Stimulated activated CD8-positive, alpha-beta memory T cell treated with anti-CD3 and anti-CD28 coated beads, Interleukin-15, amount 100 ng/mL, for 4 hours (primary cell): Measurements from ENCODE around the gene PCCB.
"Not testable (repeated sequence)": the region's sequence is repeated elsewhere in the genome, so short reads cannot be mapped to it uniquely, and the experiment has no call there.

Source experiments
- DNase-seq, 2 donors: peaks; one replicate each; pipeline ENCODE4 v3.0.0-alpha.2; 2020; ENCODE audit warnings: low read depth in 2 of 2

The PCCB gene

DNA sequence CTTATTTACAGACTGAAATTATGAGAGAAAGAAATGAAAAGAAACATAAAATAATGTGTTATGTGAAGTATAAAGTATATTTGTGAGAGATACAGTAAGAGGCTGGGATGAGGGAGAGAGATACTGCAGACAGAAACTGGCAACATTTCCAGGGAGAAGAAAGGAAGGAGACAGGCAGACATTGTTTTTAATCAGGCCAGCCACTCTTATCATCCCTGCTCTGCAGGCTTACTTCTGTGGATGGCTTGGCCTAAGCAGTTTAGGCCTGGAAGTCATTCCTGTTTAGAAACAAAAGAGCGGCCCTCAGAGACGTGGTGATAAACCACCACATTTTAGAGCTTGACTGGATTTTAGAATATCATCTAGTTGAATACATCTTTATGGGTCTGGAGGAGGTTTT lies 12.4 kb downstream of the PCCB start:
- DNase-seq = no peak

DNA sequence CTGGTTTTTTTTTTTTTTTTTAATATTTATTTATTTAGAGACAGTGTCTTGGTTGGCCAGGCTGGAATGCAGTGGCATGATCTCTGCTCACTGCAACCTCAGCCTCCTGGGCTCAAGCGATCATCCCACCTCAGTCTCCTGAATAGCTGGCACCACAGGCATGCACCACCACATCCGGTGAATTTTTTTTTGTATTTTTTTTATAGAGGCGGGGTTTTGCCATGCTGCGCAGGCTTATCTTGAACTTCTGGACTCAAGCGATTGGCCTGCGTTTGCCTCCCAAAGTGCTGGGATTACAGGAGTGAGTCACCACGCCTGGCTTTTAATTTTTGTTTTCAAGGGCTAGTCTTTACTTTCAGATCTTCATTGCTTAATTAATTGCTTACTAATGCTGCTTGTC lies 13.1 kb downstream of the PCCB start:
- DNase-seq = no peak

DNA sequence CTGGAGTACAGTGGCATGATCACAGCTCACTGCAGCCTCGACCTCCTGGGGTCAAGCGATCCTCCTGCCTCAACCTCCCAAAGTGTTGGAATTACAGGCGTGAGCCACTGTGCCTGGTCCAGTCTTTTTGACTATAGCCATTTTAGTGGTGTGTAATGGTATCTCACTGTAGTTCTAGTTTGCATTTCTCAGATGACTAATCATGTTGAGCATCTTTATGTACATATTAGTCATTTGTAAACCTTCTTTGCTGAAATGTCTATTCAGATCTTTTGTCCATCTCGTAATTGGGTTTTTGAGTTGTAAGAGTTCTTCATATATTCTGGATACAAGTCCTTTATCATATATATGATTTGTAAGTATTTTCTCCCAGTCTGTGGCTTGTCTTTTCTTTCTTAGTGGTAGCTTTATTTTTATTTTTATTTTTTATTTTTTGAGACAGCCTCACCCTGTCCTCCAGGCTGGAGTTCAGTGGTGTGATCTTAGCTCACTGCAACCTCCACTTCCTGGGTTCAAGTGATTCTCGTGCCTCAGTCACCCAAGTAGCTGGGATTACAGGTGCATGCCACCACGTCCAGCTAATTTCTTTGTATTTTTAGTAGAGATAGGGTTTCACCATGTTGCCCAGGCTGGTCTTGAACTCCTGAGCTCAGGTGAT lies 16.5 kb downstream of the PCCB start:
- DNase-seq = not testable (repeated sequence)

DNA sequence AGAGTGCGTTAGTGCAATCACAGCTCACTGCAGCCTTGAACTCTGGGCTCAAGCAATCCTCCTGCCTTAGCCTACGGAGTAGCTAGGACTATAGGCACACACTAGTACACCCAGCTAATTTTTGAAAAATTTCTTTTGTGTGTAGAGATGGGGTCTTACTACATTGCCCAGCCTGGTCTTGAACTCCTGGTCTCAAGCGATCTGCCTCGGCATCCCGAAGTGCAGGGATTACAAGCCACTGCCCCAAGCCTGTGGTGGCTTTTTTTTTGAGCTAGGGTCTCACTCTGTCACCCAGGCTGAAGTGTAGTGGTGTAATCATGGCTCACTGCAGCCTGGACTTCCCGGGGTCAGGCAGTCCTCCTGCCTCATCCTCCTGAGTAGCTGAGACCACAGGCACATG lies 17.1 kb downstream of the PCCB start:
- no peak for DNase-seq

DNA sequence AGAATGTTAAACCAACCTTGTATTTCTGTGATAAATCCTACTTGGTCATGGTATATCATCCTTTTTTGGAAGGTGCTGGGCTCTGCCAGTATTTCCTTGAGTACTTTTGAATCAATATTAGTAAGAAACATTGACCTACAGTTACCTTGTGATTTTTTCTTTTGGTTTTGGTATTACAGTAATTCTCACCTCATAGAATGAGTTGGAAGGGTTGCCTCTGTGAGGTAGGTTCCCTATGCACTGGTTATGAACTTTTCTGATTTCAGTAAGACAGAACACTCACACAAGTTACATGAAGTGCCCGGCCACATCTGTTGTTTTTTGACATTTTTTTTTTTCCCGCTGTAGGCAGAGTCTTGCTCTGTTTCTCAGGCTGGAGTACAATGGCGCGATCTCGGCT lies 20.0 kb downstream of the PCCB start:
- DNase-seq = no peak

DNA sequence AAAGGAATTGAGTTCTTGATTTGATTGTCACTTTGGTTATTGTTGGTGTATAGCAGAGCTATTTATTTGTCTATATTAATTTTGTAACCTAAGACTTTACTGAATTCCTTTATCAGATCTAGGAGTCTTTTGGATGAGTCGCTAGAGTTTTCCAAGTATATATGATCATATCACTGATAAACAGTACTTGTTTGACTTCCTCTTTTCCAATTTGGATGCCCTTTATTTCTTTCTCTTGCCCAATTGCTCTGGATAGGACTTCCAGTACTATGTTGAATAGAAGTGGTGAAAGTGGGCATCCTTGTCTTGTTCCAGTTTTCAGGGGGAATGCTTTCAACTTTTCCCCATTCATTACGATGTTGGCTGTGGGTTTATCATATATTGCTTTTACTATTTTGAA lies 21.5 kb downstream of the PCCB start:
- DNase-seq = not testable (repeated sequence)

DNA sequence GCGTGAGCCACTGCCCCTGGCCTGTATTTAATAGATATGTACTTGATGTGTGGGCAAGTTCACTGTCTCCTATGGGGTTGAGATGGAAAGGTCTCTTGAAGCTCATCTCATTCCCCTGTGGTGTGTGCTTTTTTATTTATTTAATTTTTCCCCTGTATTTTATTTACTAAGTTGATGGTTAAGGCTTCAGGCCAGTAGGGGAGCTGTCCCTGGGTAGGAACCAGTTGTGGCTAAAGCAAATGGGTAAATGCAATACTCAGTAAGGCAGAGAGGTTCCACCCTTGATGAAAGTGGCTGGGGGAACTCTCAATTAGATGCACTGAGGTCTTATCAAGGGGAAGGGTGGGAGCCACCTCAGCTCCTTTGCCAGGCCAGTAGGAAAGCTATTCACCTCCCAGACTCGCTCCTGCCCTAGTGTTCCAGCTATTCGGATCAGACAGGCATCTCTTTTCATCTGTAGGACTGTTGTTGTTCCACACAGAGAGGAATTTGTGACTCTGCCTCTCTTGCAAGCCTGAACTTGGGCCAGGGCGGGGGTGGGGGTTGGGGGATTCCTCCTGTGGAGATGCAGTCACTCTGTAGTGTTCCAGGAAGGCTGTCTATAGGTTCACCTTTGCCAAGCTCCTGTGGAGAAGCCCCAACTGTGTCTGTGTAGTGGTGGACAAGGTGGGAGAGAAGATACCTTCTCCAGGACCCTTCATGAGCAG lies 26.1 kb downstream of the PCCB start:
- DNase-seq = no peak

DNA sequence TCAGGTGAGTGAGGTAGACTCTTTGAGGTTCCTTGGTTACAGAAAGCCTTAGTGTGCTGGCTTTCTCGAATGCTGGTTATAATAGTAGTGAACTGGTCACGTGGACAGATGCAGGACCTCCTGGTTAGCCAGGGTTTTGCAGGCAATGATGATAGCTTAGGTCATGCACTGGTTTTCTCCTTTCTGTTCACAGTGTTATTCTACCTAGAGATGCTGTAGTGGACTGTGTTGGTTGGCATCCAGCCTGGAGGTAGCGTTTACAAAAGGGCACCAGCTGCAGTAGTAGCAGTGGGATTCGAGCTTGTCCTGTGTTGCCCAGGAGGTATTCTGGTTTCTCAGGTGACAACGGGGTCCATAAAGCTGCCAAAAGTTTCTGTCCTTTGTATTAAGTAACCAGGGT lies 27.0 kb downstream of the PCCB start:
- DNase-seq = no peak

DNA sequence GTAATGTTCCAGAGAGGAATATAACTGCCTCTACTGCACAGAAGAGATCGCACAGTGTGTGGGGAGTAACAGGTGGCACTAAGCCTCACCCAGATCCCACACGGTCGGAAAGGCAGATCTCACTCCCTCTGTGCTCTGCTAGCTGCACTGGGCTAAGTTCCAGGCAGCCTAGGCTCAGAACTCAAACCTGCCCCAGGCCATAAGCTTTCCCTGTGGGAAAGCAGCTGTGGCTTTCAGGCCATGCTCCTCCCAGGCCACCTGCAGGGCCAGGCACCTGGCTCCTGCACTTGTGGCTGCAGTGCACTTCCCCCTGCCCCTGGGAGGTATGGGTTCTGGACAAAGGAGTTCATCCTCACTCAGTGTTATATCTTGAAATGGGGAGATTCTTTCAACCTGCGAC lies 27.5 kb downstream of the PCCB start:
- no peak for DNase-seq

DNA sequence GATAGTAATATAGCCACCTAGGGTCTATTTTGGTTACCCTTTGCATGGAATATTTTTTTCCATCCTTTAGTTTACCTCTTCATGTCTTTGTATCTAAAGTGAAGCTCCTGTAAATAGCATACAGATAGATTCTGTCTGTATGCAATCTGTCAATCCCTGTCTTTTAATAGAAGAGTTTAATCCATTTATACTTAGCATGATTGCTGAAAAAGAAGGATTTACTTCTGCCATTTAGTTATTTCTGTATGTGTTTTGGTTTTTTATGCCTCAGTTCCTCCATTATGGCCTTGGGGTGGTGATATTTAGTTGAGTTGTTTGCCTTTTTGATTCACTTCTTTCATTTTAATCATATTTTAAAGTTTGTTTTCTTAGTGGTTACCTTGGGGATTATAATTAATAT lies 29.0 kb downstream of the PCCB start:
- DNase-seq = no peak

DNA sequence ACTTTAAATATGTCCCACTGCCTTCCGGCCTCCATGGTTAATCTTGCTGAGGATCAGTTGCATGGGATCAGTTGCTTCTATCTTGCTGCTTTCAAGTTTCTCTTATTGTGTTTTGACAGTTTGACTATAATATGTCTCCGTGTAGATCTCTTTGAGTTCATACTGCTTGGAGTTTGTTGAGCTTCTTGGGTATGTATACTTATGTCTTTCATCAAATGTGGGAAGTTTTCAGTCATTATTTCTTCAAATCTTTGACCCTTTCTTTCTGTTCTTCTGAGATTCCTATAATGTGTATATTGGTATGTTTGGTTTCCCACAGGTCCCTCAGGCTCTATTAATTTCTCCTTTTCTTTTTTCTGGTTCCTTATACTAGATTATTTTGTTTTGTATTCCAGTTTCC lies 30.8 kb downstream of the PCCB start:
- DNase-seq = no peak

DNA sequence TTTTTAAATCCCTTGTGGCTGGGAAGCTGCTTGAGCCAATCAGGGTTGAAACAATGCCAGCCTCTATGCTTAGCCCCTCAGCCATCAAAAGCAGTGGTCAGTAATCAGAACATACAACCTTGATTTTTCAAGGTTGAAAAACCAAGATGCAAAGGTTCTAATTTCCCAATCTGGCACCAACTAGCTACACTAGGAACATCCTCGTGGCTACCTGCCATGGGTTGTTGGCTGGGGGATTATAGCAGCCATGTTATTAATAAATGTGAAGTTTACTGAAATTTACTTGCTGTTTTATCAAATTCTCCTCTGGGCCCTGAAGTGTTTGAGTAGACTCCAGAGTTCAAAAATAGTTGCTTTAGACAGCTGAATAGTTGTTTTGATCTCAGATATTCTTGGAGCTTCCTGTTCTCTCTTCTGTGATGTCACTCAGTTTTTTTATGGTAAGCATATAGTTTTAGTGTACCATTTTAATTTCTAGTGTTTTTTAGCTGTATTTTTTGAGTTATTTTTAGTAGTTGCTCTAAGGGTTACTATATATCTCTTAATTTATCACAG lies 31.9 kb downstream of the PCCB start:
- no peak for DNase-seq

DNA sequence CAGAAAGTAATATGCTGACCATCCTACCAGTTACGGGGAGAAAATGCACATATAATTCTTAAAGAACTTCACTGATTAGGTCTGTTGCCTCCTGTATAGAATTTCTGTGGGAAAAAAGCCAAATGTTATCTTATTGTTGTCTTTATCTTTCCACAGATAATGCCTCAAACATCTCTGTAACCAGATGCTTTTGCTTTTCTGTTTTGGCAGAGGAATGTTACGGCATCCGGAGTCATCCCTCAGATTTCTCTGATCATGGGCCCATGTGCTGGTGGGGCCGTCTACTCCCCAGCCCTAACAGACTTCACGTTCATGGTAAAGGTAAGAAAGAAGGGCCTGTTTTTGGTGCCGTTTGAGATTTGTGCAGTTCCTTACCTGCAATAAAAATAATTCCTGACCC lies 33.5 kb downstream of the PCCB start:
- no peak for DNase-seq

DNA sequence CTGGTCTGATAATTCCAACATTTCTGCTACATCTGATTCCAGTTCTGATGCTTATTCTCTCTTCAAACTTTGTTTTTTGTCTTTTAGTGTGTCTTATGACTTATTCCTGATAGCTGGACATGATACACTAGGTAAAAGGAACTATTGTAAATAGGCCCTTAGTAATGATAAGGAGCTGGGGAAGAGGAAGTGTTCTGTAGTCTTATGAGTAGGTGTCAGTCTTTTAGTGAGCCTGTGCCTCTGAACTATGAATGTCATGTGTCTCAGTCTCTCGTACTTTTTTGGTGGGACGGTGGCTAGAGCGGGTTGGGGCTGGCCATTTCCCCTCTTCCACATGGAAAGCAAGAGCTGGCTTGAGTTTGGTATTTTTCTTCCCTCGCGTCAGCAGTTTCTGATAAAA lies 41.2 kb downstream of the PCCB start:
- no peak for DNase-seq

DNA sequence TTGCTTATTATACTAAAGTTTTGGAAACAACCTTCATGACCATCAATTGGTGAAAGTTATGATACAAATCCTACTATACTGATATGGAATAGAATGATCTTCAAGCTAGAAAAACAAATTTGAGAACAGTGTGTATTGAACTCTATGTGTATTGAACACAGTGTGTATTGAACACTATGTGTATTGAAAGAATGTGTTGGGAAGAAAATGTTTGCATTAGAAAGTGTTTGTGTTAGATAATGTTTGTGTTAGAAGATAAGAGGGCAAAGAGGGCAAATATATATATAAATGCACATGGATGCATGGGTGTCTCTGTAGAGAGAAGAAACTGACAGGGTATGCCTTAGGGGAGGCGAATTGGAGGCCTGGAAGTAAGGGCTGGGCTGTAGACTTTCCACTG lies 42.4 kb downstream of the PCCB start:
- no peak for DNase-seq

DNA sequence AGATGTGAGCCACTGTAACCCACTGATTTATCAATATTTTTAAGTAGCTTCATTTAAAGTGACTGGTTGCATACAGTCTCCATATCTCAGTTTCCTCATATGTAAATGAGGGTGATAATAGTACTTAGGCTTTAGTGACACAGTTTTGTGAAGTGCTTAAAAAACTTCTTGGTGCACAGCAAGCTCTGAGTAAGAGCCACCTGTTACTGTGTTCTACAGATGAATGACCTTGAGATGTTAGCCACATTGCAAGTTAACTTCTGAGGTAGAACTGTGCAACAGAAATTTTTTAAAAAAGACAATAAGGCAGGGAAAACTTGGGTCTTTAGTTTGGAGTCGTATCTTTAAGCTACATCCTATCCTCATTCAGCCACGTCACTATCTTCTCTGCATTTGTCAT lies 43.1 kb downstream of the PCCB start:
- DNase-seq = no peak

DNA sequence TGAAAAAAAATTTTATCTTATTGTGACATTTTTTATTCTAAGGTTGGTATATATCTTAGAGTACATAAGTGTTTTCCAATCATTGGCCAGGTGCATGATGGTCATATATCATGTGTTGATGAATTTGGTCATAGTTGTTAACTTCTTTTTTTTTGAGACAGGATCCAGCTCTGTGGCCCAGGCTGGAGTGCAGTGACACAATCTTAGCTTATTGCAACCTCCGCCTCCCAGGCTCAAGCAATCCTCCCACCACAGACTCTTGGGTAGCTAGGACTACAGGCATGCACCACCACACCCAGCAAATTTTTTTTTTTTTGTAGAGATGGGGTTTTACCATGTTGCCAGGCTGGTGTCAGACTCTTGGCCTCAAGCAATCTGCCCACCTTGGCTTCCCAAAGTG lies 44.0 kb downstream of the PCCB start:
- DNase-seq = no peak

DNA sequence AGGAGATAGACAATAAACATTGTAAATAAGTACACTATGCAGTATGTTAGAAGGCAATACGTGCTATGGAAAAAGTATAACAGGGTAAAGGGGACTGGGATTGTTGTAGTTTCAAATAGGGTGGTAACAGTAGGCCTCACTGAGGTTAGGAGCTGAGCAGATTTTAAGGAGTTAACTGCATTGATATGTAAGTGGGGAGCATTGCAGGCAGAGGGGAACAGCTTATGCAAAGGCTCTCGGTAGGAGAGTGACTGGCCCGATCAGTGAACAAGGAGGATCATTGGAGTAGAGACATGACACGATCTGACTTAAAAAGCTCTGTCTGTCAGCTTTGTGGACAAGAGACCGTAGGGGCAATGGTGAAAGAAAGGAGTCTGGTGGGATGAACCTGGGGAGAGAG lies 46.8 kb downstream of the PCCB start:
- no peak for DNase-seq

DNA sequence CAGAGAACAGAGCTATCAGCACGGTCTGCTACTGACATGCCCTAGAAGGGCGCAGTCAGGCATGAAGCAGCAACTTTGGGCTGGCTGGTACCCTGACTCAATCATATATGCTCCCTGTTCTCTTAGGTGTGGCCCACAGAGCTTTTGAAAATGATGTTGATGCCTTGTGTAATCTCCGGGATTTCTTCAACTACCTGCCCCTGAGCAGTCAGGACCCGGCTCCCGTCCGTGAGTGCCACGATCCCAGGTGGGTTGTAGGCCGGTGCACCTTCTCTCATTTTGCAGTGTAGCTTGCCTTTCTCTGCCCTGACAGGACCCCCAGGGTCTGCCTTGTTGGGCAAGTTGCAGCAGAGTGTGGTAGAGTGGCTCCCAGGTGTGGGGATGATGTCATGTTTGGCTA lies 47.7 kb downstream of the PCCB start:
- DNase-seq = no peak

DNA sequence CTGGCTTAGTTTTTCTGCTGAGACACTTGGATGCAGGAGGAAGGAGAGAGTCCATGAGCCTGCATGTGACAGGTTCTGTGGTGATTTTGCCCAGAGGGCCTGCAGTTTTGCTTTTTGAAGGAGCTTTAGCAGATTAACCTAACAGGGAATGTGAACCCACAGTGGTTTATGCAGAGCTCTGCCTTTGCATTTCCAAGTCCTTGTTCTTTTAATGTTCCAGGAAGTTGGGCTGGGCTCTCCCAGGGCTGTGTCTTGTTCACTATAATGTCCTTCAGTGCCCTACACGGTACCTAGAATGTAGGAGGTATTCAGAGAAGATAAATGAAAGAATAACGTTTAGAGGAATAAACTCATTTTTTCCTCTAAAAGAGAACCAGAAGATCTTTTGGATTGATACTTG lies 50.3 kb downstream of the PCCB start:
- no peak for DNase-seq

DNA sequence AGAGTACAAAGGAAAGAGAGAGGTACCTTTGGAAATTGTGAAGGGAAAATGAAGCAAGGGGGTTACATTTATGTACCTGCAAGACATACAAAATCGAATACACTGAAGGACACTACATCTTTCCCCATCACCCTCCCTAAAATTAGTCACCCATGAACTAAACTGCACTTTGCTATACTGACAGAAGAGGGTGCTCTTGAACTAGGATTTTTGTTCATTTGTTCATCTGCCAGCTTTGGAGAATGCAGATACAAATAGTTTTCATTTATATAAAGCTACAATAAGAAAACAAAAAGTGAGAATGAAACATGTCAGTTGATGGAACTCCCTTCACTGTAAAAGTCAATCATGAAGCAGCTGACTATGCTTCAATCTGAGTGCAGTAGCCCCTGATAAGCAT lies 55.7 kb downstream of the PCCB start:
- no peak for DNase-seq

DNA sequence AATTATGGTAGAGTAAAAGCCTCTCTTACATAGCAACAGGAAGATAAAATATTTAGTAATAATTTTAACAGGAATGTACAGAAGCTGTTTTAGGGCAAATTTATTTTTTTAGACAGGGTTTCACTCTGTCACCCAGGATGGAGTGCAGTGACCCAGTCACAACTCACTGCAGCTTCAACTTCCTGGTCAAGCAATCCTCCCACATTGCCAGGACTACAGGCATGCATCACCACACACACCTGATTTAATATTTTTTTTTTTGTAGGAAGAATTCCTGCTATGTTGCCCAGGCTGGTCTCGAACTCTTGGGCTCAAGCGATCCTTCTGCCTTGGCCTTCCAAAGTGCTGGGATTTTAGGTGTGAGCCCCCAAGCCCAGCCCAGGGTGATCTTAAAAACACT lies 61.1 kb downstream of the PCCB start:
- no peak for DNase-seq

DNA sequence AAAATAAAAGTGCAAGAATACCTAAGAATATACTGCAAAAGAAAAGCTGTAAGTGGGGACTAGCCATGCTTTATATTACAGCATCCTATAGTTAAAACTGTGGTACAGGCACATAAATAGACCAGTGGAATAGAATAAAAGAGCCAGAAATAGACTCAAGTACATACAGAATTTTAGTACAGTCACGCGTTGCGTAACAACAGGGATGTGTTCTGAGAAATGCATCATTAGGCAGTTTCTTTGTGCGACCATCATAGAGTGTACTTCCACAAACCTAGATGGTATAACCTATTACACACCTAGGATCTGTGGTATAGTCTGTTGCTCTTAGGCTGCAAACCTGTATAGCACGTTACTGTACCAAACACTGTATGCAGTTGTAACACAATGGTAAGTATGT lies 61.8 kb downstream of the PCCB start:
- no peak for DNase-seq

DNA sequence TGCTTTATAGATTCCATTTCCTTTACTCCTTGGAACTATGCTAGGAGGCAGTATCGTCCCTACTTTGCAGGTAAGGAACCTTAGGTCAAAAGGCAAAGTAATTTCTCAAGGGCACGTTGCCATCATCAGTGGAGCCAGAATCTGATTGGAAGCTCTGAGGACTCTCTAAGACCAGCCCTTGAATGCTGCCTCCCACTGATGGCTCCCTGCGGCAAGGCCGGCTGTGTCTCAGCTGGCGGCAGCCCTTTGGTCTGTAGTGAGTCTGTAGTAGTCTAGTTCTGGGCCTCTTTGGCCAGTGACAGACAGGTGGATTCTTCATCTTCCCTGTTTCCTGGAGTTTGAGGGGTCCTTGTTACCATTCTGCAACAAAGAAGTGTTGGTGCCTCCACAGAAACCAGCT lies 76.2 kb downstream of the PCCB start:
- no peak for DNase-seq
